NK-92 (cell line): ENCODE data around the gene ACOX3.

Experiments used
- DNase-seq: peaks from one replicate; lab custom pipeline; 2025; ENCODE audit not compliant: unreplicated experiment; lab: John Stamatoyannopoulos, UW

Gene ACOX3

DNA sequence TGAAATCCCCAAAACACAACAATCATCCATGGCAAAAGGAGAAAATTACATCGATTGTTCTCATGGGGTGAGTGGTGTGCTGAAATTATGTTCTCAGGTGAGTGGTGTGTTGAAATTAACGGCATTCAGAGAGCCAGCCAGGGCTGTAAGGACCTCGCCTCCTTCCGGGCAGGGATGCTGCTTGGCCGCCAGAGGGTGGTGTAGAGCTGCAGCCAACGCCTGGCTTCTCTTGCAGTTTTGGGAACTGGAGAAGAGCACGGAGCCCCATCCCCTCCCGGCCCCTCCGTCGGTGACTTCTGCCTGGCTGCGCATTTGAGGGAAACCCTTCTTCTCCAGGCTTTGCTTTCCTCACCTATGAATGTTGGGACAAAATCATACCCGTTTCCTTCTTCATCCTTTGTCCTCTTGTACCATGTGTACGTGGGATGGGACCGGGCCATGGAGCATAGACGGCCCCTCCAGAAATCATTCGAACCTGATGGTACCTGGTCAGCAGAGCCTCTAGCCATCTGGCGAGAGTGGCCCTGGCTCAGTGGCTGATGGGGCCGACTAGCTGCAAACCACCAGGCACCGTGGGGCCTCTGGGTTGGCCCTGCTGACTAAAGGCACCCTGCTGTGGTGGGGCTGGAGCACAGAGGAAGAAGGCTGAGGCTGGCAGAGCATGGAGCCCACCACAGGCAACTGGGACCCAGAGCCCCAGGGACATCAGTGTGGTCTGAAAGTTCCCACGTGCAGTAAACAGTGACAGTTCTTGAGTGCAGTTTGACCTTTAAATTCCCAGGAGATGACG, 28.4 kb upstream of the ACOX3 start:
- DNase-seq, result no peak

DNA sequence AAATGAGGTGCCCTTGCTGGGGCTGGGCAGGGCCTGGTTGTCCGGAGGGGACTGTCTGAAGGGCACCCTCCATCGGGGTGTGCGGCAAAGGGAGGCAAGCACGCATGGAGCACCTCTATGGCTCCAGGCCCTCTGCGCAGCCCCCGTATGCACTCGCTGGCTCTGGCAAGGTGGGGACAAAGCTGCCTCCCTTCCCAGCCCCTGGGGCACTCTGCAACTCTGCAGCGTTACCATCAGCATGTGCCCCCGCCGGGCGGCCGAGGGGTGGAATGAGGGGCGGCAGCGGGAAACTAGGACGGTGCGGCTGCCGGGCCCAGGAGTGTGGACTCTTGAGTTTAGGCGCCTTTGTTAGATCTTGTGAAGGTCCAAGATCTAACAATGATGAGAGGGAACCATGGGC, 26.5 kb upstream of the ACOX3 start:
- no peak for DNase-seq

DNA sequence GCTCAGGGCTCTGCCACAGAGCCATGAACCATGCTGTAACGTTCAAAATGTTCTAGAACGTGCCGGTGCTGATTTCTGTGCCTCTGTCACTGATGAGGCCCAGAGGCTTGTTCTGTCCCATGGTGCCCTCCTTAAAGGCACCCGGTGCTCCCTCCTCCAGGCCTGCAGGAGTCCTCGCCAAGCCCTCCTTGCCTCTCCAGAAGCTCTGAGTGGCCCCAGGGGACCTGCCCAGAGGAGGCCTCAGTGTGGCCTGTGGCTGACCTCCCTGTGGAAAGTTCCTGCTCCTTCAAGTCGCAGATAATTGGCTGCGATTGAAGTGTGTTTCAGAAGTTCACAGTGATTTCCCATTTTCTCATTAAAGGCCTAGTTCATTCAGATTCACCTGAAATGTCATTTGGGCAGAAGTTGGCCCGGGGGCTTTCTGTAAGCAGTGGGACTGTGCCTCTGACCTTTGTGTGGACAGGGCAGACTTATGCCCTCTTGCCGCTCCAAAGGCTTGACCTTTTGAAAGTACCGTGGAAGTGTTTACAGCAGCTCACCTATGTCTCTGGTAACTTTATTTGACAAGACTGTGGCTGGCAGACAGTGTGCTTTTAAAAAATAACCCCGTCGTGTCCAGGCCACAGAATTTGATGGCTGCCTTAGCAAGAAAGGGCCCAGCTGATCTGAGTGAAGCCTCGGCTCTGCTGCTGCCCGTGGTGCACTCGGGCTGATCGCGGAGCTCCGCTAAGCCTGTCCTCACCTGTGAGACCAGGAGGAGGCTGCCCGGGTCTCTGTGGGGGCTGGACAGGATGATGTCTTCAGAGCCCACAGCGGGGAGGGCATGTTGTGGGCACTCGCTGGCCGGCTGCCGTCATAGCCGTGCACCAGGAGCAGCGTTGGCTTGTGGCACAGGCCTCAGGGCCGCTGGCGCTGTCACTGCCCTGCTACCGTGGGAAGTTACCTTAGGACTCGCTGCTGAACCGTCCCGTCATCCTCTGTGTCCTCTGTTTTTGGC, 25.4 kb upstream of the ACOX3 start:
- no peak for DNase-seq

DNA sequence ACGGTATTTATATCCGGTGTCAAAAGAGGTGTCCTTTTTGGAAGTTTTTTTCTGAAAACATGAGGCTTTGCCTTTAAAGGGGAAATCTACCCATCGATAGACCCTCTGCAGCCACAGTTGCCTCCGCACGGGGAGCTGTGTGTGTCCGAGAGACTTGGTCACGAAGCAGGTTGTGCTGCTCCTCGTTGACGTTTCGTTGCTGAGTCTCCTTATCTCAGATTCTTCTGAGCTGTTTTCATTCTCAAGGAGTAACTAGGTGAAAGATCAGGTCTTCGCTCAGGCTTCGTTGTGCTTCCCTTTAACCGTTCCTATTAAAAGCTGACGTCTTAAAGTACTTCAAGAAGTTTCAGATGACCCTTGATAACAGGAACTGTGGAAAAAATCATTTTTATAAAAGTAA, 23.9 kb upstream of the ACOX3 start:
- no peak for DNase-seq

DNA sequence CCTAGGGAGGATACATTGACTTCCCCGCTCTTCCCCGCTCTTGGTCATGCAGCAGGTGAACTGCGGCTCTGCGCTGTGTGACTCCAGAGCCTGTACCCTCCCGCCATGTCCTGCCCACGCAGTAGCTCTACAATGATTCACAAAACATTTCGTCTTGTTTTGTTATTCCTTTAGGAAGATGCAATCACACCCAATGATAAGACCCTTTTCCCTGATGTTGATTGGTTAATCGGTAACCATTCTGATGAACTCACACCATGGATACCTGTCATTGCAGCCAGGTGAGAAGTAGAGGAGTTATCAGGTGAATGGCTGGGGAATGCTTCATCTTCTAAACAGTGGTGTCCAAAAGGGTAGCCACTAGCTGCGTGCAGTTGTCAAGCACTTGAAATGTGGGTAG, 23.3 kb upstream of the ACOX3 start:
- no peak for DNase-seq

DNA sequence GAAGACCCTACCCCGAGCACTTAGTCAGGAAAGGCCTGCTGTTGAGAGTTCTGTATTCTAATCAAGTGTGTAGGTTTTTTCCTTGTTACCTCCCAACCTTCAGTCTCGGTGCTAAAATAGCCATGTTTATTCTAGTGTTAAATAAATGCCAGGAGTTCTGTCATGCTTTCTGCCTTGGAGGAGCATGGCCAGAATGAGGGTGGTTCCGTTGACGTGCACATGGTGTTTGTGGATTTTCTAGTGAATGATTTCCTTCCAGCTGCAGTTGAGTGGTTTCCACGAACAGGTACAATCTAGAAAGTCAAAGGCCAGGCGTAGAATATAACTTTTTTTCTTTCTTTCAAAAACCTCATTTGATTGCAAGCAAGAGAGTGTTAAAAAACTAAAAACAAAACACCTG, 21.1 kb upstream of the ACOX3 start:
- no peak for DNase-seq

DNA sequence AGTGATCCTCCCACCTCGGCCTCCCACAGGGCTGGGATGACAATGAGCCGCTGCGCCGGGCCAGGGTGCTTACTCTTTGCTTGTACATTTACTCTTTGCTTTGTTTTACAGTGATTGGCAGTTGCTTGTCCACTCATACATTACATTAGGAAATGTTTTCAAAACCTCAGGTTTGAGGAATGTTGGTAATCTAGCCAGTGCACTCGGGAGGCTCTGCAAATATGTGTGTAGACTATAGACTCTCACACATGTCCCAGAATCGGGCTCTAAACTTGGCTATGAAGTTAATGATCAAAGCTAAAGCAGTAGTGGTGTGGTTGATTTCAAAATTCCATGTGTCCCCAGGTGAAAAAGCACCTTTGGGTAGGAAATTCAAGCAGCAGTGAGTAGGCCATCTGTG, 20.6 kb upstream of the ACOX3 start:
- DNase-seq, result no peak

DNA sequence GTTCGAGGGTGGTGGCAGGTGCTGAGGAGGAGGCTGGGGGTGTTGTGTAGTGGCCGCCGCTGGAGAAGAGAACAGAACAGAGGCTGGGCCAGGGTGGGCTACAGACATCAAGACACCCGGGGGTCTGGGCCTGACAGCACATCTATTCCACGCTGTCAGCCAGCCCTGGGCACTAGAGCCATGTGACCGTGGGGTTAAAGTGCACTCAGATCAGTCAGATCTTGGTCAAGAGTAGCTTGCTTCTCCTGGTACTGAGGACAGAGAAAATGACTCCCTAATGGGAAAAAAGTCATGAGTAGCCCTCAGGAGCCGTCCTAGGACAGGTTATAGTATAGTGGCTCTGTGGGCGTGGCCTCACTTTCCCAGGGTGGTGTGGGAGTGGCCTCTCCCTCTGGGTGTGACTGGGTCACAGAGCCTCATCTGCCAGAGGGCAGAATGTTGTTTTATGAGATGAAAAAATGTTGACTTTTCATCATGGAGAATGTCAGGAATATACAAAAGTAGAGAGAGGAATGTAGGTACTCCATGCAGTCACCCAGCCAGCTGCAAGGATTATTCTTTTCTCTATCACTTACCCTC, 19.4 kb upstream of the ACOX3 start:
- DNase-seq, result no peak

DNA sequence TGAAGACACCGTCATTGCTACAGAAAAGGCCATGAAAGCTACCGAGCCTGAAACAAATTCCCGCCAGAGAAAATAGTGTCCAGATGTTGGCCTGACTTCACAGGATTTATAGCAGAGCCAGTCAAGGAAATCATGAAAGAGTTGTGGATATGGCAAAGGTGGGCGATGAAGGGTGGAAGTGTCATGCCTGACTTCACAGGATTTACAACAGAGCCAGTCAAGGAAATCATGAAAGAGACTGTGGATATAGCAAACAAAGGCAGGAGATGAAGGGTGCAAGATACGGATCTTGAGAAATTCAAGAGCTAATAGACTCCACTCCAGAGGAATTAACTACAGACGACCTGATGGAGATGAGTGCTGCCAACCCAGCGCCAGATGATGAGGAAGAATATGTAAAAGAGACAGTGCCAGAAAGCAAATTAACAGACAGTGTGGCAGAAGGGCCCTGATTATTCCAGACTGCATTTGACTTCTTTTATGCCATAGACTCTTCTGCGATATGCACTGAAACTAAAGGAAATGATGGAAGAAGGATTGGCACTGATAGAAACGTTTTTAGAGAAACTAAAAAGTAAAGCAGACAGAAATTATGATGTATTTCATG, 17.2 kb upstream of the ACOX3 start:
- no peak for DNase-seq

DNA sequence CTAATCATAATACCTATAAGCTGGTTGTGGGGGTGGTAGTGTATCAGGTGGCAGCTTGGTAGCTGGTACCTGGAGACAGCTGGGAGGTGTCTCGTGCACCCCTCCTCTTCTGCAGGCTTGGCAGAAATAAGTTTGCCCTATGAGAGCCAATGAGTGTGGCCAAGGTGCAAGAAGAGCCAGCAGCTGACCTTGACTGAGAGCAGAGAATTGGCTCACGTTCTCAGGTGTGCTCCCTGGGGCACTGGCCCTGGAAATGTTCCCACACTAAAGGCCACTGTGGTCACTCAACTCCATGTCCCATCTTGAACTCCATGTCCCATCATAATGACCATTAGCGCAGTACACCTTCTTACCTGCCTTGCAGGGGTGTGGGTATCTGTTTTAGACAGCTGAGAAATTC, 13.4 kb upstream of the ACOX3 start:
- no peak for DNase-seq

DNA sequence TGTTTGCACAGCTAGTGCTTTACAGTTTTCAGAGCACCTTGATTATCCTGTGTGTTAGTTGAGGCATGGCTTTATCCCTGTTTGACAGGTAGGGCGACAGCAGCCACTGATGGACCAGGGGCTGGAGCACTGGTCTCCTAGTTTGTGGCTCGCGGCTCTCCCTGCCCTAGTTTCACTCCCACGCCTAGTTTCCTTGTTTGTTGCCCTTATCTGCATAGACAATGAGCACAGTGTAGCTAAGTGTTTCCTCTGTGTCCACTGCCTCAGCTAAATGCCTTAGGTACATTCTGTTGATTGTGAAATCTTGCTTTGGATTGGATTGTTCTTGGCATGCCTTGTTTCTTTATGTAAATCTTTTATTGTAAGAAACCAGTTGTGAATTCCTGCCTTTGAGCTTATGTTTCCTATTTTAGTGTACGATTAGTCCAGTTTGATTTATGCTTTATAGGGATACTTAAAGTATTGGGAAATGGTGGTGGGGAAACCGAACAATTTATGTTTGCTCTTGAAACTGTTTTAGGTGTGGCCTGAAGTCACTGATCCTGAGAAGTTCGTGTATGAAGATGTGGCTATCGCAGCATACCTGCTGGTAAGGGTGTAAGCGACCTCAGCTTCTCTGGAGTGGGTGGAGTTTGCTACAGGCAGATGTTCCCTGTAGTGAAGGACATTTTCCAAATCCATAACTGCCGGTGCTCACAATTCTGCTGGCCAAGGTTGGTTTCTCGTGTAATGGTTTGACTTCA, 11.1 kb upstream of the ACOX3 start:
- no peak for DNase-seq

DNA sequence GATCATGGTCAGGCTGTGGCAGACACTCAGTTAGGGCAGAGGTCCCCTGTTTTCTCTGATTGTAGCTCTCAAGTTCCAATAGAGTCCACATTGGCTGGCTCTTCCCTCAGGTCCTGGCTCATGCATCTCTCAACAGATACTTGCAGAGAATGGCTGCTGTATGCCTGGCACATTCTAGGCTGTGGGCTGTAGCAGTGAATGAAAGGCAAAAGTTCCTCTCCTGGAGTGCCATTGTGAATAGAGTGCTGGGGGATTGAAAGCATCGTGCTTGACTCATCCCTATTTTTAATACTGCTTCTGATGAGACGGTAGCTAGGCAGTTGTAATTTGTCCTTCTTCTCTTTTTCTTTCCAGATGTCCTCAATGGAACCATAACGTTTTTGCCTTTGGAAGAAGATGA, 5.6 kb upstream of the ACOX3 start:
- DNase-seq, result no peak

DNA sequence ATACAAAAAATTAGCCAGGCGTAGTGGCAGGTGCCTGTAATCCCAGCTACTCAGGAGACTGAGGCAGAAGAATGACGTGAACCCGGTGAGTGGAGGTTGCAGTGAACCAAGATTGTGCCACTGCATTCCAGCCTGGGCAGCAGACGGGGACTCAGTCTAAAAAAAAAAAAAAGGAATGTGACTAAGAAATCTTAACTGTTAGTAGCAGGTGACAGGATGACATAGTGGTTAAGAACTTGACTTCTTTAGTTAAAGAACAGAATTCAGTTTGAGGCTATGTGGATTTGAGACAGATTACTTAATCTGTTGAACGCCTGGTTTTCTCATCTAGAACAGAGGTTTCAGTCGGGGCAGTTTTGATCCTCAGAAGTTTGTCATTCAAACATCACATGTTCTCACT, 3.3 kb upstream of the ACOX3 start:
- no peak for DNase-seq

DNA sequence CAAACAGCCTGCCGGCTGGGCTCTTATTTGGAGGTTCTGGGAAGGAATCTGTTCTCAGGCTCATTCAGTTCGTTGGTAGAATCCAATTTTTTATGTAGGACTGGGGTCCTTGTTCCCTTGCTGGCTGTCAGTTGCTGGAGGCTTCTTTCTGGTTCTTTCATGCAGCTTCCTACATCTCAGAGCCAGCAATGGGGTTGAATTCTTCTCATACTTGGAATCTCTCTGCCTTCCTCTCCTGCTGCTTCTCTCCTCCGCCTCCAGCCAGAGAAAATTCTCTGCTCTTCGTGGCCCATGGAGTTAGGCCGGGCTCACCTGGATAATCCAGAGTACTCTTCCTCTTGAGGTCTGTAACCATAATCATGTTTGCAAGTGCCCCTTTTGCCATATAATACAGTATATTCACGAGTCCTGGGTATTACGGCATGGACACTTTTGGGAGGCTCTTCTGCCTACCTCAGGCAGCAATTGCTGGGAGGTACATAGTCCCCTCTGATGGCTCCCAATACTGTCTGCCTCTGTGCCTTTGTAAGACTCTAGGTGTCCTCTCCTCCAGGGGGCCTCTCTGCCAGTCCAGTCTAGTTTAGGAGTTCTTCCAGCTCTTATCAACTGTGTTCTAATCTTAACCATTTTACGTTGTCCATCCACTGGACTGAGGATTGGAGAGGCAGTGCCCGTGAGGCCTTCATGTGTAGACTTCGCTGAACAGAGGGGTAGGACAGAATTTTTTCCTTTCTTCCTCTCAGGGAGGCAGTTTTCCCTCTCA, 2.3 kb upstream of the ACOX3 start:
- no peak for DNase-seq

DNA sequence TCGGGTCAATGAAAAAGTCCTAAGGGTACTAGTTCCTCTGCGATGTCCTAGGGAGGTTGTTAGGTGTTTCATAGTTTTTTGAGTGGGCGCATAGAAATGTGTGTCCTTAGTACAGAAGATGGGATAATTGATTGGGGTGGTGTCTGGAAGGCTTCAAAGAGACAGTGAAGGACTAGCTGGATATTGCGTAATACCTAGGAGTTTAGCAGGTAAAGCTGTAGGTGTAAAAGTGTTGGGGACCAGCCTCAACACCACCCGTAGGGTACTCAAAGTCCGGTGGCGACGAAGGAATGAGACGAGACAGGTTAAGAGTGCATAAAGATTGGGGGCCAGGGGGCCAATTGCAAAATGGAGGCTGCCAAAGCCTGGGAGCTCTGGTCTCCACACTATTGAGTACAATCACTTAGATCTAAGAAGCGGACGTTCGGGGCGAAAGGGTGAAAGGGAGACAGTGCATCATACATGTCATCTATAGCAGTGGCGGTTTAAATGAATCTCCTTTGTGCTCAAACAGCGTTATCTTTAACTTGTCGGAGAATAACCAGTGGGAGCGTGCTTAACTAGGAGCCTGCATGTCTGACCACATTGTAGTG, 1.1 kb upstream of the ACOX3 start:
- DNase-seq, result no peak

DNA sequence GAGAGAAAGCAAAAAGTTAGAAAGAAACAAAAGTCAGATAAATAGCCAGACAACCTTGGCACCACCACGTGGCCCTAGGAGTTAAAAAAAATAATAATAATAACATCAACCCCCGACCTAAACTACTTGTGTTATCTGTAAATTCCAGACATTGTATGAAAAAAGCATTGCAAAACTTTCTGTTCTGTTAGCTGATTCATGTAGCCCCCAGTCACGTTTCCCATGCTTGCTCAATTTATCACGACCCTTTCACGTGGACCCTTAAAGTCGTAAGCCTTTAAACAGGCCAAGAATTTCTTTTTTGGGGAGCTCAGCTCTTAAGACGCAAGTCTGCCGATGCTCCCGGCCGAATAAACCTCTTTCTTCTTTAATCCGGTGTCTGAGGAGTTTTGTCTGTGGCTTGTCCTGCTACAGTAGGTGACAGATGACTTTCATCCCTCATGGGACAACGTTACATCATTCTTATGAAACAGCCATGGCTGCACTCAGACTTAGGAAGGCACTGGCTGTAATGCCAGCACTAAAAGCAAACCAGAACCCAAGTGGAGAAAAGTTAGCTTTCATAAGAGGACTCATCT, 520 bp downstream of the ACOX3 start:
- DNase-seq, result no peak

DNA sequence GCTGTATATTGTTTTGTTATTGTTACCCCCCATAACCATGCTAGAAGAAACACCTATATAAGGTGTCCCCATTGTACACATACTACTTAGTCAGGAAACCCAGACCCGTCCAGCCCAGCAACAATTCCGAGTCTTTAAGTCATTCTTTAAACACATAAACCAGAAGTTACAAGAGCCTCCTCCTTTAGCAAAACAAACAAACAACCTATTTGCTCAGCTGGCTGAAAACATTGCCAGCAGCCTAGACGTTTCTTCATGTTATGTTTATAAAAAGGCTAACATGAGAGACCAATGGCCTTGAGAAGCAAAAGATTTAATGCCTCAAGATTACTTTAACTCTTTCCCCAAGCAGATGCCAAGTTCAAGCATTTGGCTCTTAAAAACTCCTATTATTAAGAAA, 1.4 kb downstream of the ACOX3 start:
- no peak for DNase-seq

DNA sequence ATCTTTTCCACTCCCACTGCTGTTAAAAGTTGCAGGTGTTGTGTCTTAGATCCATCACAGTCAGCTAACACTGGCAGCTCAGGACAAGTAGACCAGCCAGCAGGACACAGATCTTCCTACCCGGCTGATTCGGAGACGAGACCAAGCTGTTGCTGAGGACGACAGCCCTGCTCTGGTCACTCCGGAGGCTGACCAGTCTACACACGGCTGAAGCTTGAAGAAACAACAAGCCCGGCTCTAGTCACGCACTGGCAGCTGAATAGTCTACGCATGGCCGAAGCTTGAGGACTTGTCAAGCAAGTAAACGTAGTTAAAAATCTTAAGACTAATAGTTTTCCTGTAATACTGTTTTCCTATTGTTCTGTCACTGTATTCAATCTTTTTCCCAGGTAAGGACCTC, 1.8 kb downstream of the ACOX3 start:
- no peak for DNase-seq

DNA sequence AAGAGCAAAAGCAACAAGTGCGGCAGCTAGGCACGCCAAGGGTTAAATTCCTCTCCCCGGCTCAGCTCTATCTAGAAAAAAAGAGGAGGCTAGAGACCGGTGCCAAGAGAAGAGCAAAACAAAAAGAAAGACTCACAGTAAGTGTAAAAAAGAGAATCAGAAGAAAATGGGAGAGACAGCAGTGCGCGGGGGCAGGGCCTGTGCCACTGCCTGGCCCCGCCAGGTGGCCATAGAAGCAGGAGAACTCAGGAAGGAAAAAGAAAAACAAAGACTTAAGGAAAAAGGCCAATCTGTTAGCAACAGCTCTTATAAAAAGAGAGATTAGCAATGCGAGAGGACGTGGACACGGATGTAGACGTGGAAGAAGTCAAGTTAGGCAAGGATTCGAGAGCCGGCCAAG, 3.2 kb downstream of the ACOX3 start:
- DNase-seq, result no peak
